ENCODE results near the gene RAD18. TPM values are rescaled to one million over a fixed set of nuclear protein-coding genes. Genes with fewer than 3 reads are reported as not detected.
A peak's percentile ranks its signal among the peaks of the same experiment; 100 is the strongest.

The RAD18 gene
- total RNA-seq, 1 donor from 2014 or later: 35.4 TPM

- H3K4me1 ChIP-seq: no peaks in the 10 kb centered on the region
- no peak overlapping the region for H3K4me3 ChIP-seq
- intact Hi-C loops (cut with DNase I): no loop called here
- H3K9me3 ChIP-seq: no peaks in the 10 kb centered on the region
- no peaks in the 10 kb centered on the region for H3K36me3 ChIP-seq
- DNase-seq (ENCODE audit: extremely low spot score in 2 of 2): peak in 1 of 2 donors; percentile 46
- TF ChIP-seq POLR2A (IDR thresholded peaks at IDR 0.05) (no peak), POLR2AphosphoS5 (IDR thresholded peaks at IDR 0.05; ENCODE audit: insufficient read depth in 1 of 2, low read depth in 1 of 2) (no peak), CTCF (IDR thresholded peaks at IDR 0.05) (no peak)
- no peak overlapping the region for H3K27ac ChIP-seq
- H3K27me3 ChIP-seq: no peaks in the 10 kb centered on the region
Observed at GRCh38 chr3:9007213-9007612, 43.9 kb upstream of the RAD18 start.

GRCh38 chr3:9000041-9000440 is 36.8 kb upstream of the RAD18 start:
- no peaks in the 10 kb centered on the region for H3K4me1 ChIP-seq
- DNase-seq (ENCODE audit: extremely low spot score in 2 of 2): peak; percentile 58 to 60

GRCh38 chr3:8997151-8997550 is 33.9 kb upstream of the RAD18 start:
- intact Hi-C loops (cut with DNase I): loop anchor here (10.0 kb wide), 1 partner anchor 68 kb away; no protein-coding TSS in a partner anchor
- Histone ChIP-seq H3K36me3 (no peaks in the 10 kb centered on the region), H3K4me1 (no peaks in the 10 kb centered on the region), H3K9me3 (no peaks in the 10 kb centered on the region), H3K27ac (peak overlapping the region; percentile 34), H3K27me3 (no peaks in the 10 kb centered on the region), H3K4me3 (no peak overlapping the region)
- TF ChIP-seq POLR2A (IDR thresholded peaks at IDR 0.05) (no peak), CTCF (IDR thresholded peaks at IDR 0.05) (no peak), POLR2AphosphoS5 (IDR thresholded peaks at IDR 0.05; ENCODE audit: insufficient read depth in 1 of 2, low read depth in 1 of 2) (no peak)
- peak; percentile 61 to 84 for DNase-seq (ENCODE audit: extremely low spot score in 2 of 2)

More at GRCh38 chr3:9000041-9000440, 36.8 kb upstream of the RAD18 start:
- intact Hi-C loops (cut with DNase I): no loop called here
- no peak overlapping the region for H3K27ac ChIP-seq
- no peaks in the 10 kb centered on the region for H3K27me3 ChIP-seq
- H3K9me3 ChIP-seq: no peaks in the 10 kb centered on the region
- no peak for TF ChIP-seq CTCF (IDR thresholded peaks at IDR 0.05)
- no peak for TF ChIP-seq POLR2A (IDR thresholded peaks at IDR 0.05)
- no peak for TF ChIP-seq POLR2AphosphoS5 (IDR thresholded peaks at IDR 0.05; ENCODE audit: insufficient read depth in 1 of 2, low read depth in 1 of 2)
- H3K36me3 ChIP-seq: no peaks in the 10 kb centered on the region
- no peak overlapping the region for H3K4me3 ChIP-seq

GRCh38 chr3:8996681-8997121 is 33.4 kb upstream of the RAD18 start:
- Histone ChIP-seq H3K4me1 (no peaks in the 10 kb centered on the region), H3K27ac (peak overlapping the region; percentile 34), H3K4me3 (no peak overlapping the region), H3K27me3 (no peaks in the 10 kb centered on the region), H3K9me3 (no peaks in the 10 kb centered on the region), H3K36me3 (no peaks in the 10 kb centered on the region)
- TF ChIP-seq POLR2AphosphoS5 (IDR thresholded peaks at IDR 0.05; ENCODE audit: insufficient read depth in 1 of 2, low read depth in 1 of 2): peak in 1 of 2 donors; percentile 46
- peak in 1 of 3 experiments; percentile 36 for TF ChIP-seq CTCF (IDR thresholded peaks at IDR 0.05)
- no peak for TF ChIP-seq POLR2A (IDR thresholded peaks at IDR 0.05)
- peak in 1 of 2 donors; percentile 94 for DNase-seq (ENCODE audit: extremely low spot score in 2 of 2)
- intact Hi-C loops (cut with DNase I): loop anchor here (10.0 kb wide), 1 partner anchor 68 kb away; no protein-coding TSS in a partner anchor

GRCh38 chr3:8996216-8996615 is 32.9 kb upstream of the RAD18 start:
- peak; percentile 70 to 82 for DNase-seq (ENCODE audit: extremely low spot score in 2 of 2)
- no peak for TF ChIP-seq POLR2AphosphoS5 (IDR thresholded peaks at IDR 0.05; ENCODE audit: insufficient read depth in 1 of 2, low read depth in 1 of 2)
- no peak for TF ChIP-seq POLR2A (IDR thresholded peaks at IDR 0.05)
- TF ChIP-seq CTCF (IDR thresholded peaks at IDR 0.05): no peak

More at GRCh38 chr3:8996216-8996615, 32.9 kb upstream of the RAD18 start:
- intact Hi-C loops (cut with DNase I): loop anchor here (10.0 kb wide), 1 partner anchor 69 kb away; no protein-coding TSS in a partner anchor
- H3K9me3 ChIP-seq: no peaks in the 10 kb centered on the region
- H3K27ac ChIP-seq: peak overlapping the region; percentile 34
- H3K4me1 ChIP-seq: no peaks in the 10 kb centered on the region
- no peaks in the 10 kb centered on the region for H3K27me3 ChIP-seq
- no peaks in the 10 kb centered on the region for H3K36me3 ChIP-seq
- H3K4me3 ChIP-seq: no peak overlapping the region

Measured in vagina (tissue), 2 donors.